Astrocyte of the hippocampus (primary cell): Measurements from ENCODE around the gene ATP7A.
"Not testable (repeated sequence)": the region's sequence is repeated elsewhere in the genome, so short reads cannot be mapped to it uniquely, and the experiment has no call there.

Source experiments
- DNase-seq: peaks from one replicate; pipeline ENCODE4 v3.0.0; 2011; ENCODE audit warnings: low read depth, low spot score

The ATP7A gene

DNA sequence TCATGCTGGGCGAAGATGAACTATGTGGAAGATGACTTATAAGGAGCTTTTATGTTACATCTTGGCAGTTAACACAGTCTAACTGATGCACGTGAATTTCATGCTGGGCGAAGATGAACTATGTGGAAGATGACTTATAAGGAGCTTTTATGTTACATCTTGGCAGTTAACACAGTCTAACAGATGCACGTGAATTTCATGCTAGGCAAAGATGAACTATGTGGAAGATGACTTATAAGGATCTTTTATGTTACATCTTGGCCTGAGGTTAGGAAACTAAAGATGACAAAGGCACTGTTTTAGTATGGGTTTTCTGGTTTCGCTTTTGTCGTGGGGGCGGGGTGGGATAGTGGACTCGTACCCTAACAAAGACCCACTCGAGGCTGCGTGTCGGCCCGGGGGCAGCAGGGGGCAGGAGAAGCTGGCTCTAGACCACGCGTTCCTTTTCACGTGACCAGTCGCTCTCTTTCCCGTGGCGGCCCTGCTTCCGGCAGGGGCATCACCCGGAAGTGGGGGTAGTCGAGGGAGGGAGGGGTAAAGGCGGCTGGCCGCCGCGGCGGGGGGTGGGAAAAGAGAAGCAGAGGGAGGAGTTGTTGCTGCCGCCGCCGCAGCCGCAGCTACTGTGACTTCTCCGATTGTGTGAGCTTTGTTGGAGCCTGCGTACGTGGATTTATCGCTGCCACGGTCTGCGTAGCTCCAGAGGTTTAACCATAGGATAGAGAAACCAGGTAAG is at the start of gene ATP7A:
ATP7A (plus strand) TSS at position 586 of the 733 bp plus-strand sequence. CDS start 60,949 bp downstream, outside the sequence.
- peak; percentile 92 for DNase-seq

DNA sequence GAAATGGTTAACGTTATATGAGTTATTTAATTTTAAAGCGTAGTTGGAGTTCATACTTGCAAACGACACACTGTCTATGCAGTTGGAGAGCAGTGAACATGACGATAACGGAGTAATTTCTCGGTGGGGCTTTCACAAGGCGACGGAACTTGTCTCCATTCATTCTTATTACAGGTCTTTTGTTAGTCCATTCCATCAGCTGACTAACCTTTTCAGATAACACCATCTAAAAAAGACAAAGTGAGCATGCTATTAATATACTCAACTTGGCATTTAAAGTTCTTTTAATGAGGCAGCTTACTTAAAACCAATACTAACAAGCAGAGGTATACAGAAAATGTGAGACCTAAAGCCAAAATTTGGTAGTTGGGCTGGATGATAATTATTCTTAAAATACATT is 35.1 kb upstream of the ATP7A start:
- DNase-seq = no peak

DNA sequence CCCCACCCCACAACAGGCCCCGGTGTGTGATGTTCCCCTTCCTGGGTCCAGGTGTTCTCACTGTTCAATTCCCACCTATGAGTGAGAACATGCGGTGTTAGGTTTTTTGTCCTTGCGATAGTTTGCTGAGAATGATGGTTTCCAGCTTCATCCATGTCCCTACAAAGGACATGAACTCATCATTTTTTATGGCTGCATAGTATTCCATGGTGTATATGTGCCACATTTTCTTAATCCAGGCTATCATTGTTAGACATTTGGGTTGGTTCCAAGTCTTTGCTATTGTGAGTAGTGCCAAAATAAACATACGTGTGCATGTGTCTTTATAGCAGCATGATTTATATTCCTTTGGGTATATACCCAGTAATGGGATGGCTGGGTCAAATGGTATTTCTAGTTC is 29.1 kb upstream of the ATP7A start:
- DNase-seq = not testable (repeated sequence)

DNA sequence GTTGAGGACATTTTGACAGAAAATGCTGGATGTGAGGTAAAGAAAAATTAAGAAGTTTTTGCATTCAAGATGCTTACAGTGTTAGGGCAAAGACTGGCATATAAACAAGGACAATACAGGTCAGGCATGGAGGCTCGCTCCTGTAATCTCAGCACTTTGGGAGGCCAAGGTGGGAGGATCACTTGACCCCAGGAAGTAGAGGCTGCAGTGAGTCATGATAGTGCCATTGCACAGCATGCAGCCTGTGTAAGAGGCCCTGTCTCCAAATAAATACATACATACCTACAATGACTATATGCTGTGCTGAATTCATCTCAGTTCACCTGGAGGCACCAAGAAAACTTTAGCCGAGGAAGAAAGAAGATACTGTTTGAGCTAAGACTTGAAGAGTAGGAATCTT is 17.6 kb upstream of the ATP7A start:
- no peak for DNase-seq

DNA sequence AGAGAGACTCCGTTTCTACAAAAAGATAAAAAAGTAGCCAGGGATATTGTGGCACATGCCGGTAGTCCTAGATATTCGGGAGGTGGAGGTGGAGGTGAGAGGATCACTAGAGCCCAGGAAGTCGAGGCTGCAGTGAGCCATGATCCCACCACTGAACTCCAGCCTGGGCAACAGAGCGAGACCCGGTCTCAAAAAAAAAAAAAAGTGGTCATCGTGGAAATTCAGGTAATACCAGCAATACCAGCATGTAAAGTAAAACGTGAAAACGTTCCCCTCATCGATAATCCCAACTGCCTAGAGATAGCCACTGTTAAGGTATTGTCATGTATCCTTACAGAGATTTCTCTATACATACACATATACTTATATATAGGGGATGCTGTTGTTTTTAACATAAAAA is 16.8 kb upstream of the ATP7A start:
- no peak for DNase-seq

DNA sequence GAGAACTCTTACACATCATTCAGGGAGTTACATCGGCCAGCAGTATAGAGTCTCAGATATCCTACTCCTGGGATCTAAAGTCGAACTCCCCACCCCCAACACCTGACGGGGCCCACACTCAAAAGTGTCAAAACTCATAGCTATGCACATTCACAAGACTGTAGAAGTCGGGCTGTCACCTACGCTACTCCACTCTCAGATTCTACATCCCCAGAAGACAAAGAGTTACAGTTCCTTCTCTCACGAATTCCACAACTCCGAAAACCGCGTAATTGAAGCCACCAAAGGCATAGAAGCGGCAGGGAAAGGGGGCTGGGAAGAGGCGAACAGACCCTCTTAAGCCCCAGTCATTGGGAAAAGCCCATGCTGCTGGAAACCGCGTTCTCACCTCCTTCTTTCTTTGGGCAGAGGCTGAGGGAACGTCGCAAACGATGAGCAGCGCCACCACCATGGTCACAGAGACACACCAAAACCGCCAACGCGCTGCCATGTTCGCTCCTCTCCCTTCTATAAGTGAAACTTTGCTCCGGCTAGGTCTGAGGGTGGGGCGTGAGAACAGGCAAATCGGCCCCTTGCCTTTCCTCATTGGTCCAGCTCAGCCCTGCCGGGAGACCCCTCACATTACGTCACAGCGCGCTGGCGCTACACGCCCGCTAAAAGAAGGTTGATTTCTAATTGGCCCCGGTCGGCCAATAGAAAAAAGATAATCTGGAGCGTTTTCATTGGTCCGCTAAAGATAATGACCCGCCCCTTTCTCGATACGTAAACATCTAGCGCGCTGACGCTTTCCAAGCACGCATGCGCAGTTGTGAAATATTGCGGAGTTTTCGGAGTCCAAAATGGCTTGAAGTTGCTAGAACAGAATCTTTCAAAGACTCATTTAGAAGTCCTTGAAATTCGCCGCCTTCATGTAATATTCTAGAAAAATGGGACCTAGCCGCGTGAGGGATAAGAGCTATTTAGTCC is 15.3 kb upstream of the ATP7A start, which contains the start of gene MAGT1:
MAGT1 (minus strand) TSS at position 515 of the 966 bp plus-strand sequence; CDS start at position 490, 25 bp downstream.
- DNase-seq = peak; percentile 96

DNA sequence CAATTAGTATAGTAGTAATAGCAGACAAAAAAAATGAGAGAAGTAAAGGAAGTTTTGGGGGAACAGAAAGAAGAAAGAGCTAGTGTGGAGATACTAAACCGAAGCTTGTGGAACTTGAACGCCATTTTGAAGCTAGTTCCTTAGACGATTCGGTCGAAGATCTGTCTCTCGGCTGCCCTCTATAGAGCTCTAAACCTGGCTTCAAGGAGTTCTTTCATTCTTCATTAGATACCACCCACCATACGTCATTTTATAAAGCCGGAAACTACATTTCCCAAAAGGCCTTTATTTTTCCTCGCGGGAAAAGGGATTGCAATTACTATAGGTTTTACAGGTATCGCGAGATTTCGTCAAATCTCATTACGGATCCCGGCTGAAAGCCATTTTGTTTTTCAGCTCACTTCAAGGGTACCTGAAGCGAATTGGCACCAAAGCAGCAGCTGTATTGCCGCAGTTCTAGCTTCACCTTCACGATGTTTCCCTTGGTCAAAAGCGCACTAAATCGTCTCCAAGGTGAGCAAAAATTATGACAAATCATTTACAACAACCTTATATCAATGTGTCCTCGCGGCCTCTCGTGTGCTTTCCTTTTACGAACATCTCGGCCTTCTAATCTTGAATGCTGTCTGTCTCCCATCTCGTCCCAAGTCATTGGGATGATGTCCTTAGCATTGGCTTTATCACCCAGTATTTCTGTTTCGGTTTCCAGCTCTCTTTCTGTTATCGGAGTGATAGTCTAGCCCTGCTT is 11.2 kb upstream of the ATP7A start, which contains the start of gene COX7B:
COX7B (plus strand) TSS at position 388 of the 748 bp plus-strand sequence; CDS start at position 474, 86 bp downstream.
- DNase-seq = peak; percentile 93

DNA sequence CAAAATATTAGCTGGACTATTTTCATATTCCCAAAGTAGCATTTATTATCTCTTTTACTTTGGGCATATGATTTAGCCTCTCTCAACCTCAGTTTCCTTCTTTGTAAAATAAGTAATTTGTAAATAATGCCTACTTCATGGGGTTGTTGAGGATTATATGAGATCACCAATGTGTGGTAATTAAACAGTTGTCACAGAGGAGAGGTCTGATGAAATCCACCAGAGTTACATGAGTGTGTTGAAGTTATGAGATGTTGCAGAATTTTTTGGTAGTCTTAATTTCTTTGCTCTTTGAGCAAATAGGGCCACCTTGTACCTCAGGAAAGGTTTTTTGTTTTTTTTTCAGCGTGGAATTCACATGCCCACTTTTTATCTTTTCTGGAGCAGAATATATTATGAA is 9.8 kb upstream of the ATP7A start:
- no peak for DNase-seq

DNA sequence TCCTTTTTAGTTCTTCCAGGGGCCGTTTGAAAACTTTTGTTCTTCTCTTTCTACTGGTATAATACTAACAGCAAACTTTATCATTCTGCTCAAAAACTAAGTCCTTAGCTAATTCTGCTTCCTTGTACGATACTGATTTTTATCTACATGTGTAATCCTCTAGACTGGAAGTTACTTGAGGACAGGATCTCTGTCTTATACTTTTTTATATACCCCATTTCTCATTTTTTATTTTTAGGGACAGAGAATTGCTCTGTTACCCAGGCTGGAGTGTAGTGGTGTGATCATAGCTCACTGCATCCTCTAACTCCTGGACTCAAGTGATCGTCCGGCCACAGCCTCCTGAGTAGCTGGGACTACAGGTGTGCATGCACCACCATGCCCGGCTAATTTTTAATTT is 9.0 kb upstream of the ATP7A start:
- no peak for DNase-seq

DNA sequence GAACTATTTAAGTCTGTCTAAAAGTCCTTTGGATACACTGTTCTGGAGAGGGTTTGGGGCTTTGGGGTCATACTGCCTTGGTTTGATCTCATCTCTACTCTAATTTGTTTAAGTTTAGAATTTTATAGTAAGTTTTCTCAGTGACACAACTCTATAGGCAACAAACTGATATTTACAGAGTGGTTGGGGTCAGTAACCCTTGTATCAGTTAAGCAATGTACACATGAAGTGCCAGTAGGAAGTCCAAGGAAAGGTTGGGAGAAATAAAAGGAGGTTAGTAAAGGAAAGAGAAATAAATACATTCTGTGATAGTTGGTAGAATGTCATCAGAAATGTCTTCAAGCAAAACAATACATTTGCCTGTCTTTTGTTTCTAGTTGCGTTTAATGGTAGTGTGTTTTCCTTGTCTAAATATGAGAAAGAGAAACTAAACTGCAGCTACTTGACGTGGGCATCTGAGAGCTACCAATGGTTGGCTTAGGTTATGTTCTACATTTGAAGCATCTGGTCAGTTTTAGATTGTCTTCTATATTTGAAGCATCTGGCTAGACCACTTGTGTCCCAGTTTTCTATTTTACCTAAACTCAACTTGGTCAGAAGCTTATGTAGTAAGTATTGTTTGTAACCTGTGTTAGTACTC is 6.9 kb downstream of the ATP7A start:
- DNase-seq = no peak

DNA sequence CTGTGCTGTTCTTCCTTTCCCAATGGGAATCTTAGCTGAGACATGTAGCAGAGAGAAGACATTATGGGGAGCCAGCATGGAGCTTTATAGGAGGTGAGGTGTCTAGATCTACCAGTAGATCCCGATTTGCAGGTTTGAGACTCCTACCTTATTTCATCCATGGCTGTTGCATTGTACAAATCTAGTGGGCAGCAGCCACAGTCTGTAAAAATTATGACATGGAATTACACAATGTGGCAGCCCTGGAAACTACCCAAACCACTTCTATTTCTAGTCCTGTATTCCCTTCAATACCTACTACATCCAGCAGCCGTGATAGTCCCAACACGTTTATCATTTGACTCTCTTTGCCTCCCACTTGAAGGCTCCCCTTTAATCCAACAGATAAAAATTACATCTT is 8.1 kb downstream of the ATP7A start:
- peak; percentile 28 for DNase-seq

DNA sequence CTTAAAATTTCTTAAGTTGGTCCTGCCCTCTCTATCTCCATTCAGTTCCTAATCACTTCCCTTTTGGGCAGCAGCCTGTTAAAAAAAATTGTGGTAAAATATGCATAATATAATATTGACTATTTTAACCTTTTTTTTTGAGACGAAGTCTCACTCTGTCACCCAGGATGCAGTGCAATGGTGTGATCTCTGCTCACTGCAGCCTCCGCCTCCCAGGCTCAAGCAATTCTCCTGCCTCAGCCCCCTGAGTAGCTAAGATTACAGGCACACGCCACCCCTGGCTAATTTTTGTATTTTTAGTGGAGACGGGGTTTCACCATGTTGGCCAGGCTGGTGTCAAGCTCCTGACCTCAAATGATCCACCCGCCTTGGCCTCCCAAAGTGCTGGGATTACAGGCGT is 8.9 kb downstream of the ATP7A start:
- DNase-seq = not testable (repeated sequence)

DNA sequence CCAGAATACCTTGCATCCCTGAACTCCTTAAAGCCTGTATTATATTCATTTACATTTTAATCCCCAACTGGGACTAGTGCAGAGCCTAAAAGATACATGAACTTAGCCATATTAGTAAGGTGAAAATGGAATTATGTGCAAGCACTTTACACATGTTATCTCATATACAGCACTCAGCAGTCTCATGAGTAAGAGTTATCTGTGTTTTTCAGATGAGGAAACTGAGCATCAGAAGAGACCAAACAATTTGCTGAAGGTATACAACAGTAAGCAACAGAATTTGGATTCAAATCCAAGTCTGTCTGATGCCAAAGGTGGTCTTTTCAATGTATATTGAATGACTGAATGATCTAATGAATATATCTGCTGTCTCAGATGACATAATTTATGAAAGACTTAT is 12.3 kb downstream of the ATP7A start:
- no peak for DNase-seq

DNA sequence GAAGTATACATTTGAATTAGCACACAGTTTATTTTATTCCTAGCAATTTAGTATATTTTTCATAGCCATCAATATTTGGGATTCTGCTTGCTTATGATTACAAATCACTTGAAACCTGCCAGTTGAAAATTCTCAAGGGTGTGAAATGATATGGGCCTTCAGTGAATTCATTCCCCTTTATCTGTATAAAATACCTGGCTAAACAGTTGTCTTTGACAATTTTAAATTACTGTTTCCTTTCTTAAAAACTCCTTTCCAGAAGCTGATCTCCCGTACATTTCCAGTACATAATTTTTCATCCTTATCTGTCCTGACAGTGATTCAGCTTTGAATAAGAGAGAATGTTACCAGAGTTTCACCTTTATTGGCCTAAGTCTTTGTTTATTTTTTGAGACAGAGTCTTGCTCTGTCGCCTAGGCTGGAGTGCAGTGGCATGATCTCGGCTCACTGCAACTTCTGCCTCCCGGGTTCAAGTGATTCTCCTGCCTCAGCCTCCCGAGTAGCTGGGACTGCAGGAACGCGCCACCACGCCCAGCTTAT is 13.9 kb downstream of the ATP7A start:
- DNase-seq = no peak

DNA sequence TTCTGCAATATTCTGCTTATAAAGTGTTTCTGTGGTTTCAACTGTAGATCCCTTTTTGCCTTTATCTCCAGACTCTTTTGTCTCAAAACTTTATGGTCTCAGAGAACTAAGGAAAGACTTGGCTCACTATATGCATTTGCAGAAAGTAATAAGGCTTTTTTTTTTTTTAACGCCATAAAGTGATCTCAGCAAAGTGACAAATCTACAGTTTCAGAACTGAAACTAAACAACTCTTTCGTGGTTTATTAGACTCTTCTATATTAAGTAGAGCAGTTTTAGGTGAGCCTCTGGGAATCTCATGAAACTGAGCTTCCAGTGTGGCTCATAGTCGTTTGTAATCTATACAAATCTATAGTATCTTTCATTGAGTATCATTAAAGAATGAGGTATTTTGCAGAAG is 15.3 kb downstream of the ATP7A start:
- no peak for DNase-seq

DNA sequence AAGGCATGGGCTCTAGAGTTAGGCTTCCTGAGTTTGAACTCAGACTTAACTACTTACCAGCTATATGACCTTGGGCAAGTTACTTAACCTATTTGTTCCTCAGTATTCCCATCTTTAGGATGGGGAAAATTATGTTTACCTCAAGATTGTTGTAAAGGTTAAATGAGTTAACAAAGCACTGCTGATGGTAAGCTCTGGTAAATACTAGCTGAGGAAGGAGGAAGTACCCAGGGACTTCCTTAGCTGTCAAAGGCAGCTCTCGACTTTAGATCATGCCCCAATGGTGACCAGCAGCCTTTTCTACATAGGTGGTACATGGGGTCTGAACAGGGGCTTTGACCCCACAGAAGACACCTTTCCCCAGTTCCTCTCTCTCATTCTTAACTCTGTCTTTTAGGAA is 20.1 kb downstream of the ATP7A start:
- no peak for DNase-seq

DNA sequence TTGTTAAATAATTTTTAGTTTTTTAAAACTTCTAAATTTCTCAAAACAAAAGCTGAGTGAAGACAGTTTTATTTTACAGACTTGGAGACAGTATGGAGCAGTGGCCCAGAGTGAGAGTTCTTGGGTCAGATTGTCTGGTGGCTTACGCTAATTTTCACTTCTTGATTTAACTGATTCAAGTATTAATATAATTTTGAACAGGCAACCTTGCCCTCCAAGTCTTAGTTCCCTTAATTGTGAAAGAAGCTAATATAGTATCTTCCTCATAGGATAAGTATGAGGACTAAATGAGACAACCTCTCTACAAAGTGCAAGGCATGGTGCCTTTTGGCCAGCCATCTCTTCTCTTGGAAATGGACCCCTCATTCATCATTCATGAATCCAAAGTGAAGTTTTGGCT is 25.4 kb downstream of the ATP7A start:
- no peak for DNase-seq

DNA sequence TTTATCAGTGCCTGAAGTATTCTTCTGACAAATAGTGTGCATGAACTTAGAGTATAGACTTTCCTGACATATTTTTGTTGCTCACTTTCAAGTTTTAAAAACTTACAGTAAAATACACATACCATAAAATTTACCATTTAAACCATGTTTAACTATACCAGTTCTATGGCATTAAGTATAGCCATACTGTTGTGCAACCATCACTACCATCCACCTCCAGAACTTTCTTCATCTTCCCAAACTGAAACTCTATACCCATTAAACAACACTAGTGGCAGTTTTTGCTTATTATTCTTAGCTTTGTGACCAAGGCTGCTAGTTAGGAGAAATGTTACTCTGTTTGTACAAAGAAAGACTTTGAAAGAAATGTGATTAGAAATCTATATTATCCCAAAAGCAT is 25.8 kb downstream of the ATP7A start:
- no peak for DNase-seq

DNA sequence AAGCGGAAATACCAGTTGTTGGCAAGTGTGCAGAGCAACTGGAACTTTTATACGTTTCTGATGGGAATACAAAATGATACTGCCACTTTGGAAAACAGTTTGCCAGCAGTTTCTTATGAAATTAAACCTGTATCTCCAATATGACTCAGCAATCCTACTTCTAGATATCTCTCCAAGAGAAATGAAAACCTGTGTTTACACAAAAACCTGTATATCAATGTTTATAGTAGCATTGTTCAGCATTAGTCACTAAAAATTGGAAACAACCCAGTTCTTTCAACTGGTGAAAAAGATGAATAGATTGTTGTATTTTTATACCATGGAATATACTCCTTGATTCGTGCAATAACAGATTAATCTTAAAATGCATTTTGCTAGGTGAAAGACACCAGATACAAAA is 26.8 kb downstream of the ATP7A start:
- peak; percentile 21 for DNase-seq

DNA sequence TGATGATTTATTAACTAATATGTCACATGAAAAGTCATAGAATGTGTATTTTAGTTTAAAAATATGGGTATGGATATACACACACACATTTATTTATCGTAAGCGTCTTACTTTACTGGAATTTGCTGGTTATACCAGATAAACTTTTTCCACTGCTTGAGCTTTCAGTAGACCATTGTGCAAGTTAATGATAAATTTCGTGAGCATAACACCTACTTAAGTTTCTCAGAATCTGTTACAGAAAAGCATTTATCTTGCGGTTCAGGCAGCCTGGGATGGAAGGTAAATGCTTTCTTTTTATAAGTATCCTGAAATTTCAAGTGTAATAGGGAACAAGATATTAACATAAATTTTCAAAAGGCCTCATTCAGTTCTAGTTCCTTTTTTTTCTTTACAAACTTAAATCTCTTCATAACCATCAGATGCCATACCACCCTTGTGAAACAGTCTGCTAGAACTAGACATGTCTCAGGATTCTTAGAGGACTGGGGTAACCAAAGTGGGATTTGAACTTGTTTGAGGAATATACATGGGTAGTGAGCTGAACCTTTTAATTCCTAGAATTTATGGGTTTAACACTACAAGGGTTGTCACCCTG is 27.7 kb downstream of the ATP7A start:
- no peak for DNase-seq

DNA sequence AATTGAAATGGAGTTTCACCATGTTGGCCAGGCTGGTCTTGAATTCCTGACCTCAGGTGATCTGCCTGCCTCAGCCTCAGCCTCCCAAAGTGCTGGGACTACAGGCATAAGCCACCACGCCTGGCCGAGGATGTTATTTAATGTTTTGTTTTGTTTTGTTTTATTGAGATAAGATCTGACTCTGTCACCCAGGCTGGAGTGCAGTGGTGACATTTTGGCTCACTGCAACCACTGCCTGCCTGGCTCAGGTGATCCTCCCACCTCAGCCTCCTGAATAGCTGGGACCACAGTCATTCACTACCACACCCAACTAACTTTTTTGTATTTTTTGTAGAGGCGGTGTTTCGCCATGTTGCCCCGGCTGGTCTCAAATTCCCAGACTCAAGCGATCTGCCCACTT is 34.5 kb downstream of the ATP7A start:
- DNase-seq = not testable (repeated sequence)
